GM12875 (cell line): Measurements from ENCODE around the gene CARMIL3.

Experiments
- H3K4me3 ChIP-seq: one replicate; pipeline ENCODE4 v1.5.1; 2011; ENCODE audit warnings: low read depth, low read length, control low read depth
- CTCF ChIP-seq: IDR thresholded peaks from 2 replicates; pipeline ENCODE4 v1.5.1; 2011; ENCODE audit warnings: low read depth, mild to moderate bottlenecking, control low read depth, inconsistent platforms, low read length, moderate library complexity, borderline replicate concordance; ENCODE audit not compliant: insufficient read depth

CARMIL3 gene

DNA sequence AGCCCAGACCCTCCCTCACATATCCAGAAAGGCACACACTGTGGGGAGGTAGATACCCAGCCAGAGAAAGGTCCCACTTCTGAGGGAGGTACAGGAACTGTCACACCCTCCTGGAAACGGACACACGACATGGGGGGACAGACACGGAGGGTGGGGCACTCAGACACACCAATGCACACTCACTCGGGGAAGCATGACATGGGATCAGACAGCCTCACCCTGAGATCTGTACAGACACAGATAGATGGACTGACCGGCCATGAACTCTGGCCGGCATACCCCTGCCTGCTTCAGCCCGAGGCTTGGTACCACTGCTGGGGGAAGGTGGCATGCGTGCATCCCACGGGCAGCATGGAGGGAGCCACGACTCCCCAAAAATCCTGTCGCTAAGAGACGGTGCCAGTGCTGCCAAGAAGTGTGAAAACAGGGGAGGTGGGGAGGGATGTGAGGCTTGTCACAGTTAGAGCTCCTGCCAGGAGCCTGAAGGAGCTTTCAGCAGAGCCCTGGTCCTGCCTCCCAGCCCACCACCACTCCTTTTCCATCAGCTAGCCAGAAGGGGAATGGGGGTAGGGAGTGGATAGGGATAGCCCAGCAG lies 20.1 kb downstream of the CARMIL3 start:
- TF ChIP-seq CTCF: no peak

GRCh38 chr14:24072436-24072835 lies 20.6 kb downstream of the CARMIL3 start:
- TF ChIP-seq CTCF: no peak
- H3K4me3 ChIP-seq: no peak overlapping the region

More for the DNA sequence above, 20.1 kb downstream of the CARMIL3 start:
- H3K4me3 ChIP-seq: no peak overlapping the region

GRCh38 chr14:24072881-24073877 lies 21.4 kb downstream of the CARMIL3 start:
- no peak for TF ChIP-seq CTCF
- no peak overlapping the region for H3K4me3 ChIP-seq

DNA sequence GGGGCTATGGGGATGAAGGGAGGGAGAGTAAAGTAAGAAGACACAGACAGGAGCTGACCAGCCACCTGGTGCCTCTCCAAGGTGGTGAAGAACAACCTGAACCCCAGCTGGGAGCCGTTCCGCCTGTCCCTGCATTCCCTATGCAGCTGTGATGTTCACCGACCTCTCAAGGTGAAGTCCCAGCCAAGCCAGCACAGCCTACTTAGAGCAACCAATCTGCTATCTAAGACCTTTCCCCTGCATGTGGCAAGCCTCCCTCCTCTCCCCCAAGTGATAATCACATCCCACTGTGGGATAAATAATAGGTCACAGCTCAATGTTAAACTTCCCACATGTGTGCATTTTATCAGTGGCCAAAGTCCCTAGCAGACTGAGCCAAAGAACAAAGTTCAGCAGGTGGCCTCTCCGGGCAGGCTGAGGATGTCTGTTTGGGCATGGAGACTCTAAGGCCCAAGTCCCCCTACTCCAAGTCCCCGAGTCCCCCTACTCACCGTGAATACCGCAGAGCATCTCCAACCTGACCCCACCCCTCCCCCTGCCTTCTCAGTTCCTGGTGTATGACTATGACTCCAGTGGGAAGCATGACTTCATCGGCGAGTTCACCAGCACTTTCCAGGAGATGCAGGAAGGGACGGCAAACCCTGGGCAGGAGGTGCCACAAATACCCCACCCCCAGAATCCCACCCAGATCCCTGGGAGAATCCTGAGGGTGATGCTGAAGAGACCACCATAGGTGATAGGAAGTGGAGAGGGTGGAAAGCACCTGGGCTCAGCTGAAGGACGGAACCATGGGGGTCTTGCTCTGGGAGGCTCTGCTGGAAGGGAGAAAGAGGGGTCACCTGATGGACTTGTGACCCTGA lies 23.0 kb downstream of the CARMIL3 start:
- no peak for TF ChIP-seq CTCF
- no peak overlapping the region for H3K4me3 ChIP-seq

- H3K4me3 ChIP-seq: no peak overlapping the region
- TF ChIP-seq CTCF: no peak
Observed at GRCh38 chr14:24075485-24076301, 23.9 kb downstream of the CARMIL3 start.

GRCh38 chr14:24076302-24076601 lies 24.4 kb downstream of the CARMIL3 start:
- H3K4me3 ChIP-seq: no peak overlapping the region

More at GRCh38 chr14:24076302-24076601, 24.4 kb downstream of the CARMIL3 start:
- no peak for TF ChIP-seq CTCF
